Right ventricle myocardium inferior (tissue), 1 donor: ENCODE results near the gene ITPK1. TPM values are rescaled to one million over a fixed set of nuclear protein-coding genes. Genes with fewer than 3 reads are reported as not detected.

ENCODE experiments used
- ATAC-seq: fragments of 200-7000 bp; cut with Tn5 transposase; one replicate; pipeline ENCODE4 v1.9.1; 2020; ENCODE audit warnings: mild to moderate bottlenecking, moderate library complexity
- DNase-seq: peaks from one replicate; pipeline ENCODE4 v3.0.0; 2021; ENCODE audit errors: missing footprints
- intact Hi-C: fragments of 100-400 bp; cut with DNase I; formaldehyde crosslinking; loops from one replicate; pipeline ENCODE4 v1.11.0; 2022
- total RNA-seq: library from RNA; stranded (reverse); fragmentation: NEBNext Ultra II Directional; extraction: Animal tissue kit (Norgen Biotek cat#: 25700); gene quantifications from one replicate; pipeline ENCODE4 v1.2.1, GENCODE V29; 2021
- donor health status: DM: no; HTN: yes; CAD: no; lungs with severe emphysema.

The ITPK1 gene
- total RNA-seq, 1 donor from 2014 or later, result 123 TPM

DNA sequence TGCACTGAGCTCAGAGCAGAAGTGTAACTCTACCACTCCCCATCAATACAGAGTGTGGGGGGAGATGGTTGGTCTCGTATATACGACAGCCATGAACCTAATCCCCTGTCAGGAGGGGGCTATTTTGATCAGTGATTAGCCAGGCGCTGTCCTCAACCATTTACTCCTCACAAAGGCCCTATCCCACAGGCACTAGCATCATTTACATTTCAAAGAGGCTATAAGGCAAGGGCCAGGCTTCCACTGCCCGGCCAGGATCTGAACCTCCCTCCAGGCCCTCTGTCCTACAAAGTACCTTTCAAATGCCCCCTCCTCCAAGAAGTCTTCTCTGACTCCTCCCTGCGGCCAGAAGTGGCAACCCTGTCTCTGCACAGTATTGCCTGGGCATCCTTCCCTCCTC lies 74.7 kb downstream of the ITPK1 start:
- ATAC-seq (no peak), DNase-seq (no peak)

DNA sequence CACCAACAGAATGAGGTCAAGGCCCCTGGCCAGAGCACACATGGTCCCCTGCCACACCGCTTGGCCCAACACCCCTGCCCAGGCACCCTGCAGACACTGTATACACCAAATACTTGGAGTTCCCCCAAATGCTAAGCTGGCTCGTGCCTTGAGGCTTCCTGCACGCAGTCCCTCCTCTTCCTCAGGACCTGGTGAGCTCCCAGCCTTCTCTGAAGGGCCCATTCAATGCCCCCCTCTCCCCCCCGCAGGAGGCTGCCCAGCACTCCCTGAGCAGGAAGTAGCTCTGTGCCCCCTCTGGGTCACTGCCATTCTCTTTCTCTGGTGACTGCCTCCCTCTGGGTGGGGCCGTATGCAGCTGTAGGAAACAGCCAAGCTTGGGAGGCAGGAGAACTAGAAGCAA lies 75.3 kb downstream of the ITPK1 start:
- ATAC-seq, result peak; percentile 55
- intact Hi-C loops, result loop anchor here (5.0 kb wide), 2 partner anchors 33 to 48 kb away; no protein-coding TSS in a partner anchor
- DNase-seq, result no peak

More for the DNA sequence above, 74.7 kb downstream of the ITPK1 start:
- intact Hi-C loops, result loop anchor here (5.0 kb wide), 2 partner anchors 34 to 49 kb away; no protein-coding TSS in a partner anchor

DNA sequence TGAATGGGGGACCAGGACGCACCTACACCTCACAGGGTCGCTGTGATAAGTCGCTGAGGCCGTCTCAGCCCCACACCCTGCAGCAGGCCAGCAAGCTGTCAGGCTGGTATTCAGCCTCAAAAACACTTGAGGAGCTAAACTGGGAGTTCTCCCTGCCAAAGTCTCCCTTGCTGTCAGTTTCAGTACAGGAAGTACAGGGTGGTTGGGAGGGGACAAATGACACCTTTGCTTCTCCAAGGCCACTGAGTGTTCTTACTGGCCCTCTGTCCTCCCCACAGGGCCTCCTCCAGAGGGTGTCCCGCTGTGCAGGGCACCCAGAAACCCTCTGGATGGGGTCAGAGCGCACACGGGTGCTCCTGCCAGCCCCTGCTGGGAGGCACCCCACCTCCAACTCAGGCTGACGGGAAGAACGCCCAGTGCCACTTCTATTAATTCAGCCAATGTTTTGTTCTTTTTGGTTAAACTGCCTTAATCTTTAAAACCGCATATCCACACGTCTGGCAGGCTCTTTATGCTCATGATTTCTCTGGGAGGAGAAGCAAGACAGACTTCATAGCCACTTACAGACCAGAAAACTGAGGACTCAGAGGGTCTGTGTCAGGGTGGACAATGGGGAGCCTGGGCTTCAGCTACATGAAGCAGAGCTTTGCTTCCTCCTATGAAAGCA lies 75.9 kb downstream of the ITPK1 start:
- intact Hi-C loops, result loop anchor here (1.0 to 5.0 kb wide), 4 partner anchors 32 to 84 kb away; no protein-coding TSS in a partner anchor
- ATAC-seq (peak; percentile 64), DNase-seq (no peak)

DNA sequence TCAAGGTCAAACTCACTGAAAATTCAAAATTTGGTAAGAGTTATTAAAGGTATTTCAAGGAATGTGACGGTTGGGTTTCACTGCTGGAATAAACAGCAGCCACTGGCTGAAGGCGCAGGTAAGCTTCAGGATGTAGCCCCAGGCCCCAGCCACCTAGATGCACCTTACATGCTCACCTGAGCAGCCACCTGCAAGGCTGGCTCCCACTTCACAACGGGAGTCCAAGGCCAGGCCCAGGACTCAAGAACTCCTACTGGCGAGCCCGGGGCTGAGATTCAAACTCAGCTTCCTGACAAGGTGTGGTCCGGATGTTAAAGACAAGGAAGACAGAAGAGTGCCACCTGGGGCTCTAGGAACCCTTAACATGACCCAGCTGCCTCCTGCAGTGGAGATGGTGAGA lies 78.4 kb downstream of the ITPK1 start:
- ATAC-seq (no peak), DNase-seq (no peak)
- intact Hi-C loops, result loop anchor here (5.0 kb wide), 1 partner anchor 65 kb away; no protein-coding TSS in a partner anchor

DNA sequence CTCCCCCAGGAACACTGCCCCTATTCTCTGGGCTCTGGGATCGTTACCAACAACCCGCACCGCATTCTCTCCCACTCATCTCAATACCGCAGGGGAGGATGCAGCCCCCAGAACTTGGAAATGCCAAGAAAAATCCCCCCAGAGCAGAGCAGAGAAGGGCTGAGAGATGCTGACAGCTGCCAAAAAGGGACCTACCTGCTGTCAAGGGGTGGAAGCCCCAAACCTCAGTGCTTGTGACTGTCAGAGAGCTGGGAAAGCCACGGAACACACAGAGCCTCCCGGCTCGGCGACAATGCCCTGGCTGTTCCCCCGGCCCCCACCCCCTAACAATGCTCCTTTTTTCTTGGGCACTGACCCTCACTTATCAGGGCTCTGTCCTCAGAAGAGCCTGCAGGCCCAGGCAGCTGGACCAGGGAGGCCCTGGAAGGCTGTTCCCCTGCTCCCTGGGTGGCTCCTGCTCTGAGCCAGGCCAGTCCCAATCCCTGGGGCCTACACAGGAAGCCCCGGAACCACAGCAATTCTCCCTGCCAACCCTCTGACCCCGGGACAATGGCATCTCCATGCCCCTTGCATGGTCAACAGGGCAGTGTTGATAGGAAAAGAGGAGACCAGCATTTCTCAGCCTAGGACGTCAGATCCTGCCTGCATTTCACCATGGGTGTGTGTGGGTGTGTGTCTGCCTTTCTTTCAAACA lies 78.9 kb downstream of the ITPK1 start:
- intact Hi-C loops, result loop anchor here (5.0 kb wide), 1 partner anchor 64 kb away; no protein-coding TSS in a partner anchor
- ATAC-seq, result no peak

DNA sequence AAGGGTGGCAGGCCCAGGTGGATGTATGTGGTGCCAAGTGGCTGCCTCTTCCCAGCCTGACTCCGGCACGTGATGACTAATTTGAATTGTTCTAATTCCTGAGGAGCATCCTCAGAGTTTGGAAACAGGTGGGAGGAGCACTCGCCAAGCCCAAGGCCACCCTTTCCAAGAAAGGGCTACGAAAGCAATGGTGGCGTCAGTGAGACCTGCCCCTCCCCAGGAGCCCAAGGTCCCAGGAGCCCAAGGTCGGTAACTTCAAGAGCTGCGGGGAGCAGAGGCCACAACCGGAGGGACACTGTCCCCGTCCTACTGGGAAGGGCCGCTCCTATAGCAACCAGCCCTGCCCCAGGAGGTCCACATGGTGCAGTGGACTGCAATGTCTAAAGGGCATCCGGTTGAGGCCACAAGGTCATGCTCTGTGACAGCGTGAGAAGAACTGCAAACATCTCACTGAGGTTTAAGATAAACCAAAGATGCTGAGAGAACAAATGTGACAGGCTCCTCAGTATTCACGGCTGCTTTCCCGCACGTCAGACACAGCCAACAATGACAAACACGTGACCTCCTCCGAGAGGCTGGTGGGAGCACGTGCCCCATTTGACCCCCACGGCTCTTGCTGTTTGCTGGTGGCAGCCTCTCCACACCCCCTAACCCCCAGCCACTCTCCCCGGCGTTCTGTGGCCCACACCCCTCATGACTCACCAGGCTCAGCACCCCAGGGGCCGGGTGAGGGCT lies 79.6 kb downstream of the ITPK1 start:
- intact Hi-C loops, result loop anchor here (5.0 kb wide), 1 partner anchor 64 kb away; no protein-coding TSS in a partner anchor
- ATAC-seq (peak; percentile 11), DNase-seq (no peak)

More for the DNA sequence above, 78.9 kb downstream of the ITPK1 start:
- no peak for DNase-seq

DNA sequence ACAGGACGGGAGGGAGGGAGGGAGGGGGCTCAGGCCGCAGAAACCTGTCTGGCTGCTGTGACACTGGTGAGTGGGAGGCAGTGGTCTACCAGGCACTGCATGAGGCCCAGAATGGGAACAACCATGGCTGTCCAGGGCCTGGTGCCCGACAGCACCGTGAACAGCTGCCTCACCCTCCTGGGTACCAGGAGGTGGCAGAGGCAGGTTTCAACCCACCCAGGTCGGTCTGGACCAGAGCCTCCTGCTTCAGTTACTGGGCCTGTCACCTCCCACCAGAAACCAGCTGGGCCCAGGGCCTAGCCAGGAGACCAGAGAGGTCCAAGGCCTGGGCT lies 80.2 kb downstream of the ITPK1 start:
- DNase-seq (no peak), ATAC-seq (no peak)
- intact Hi-C loops, result loop anchor here (5.0 kb wide), 1 partner anchor 63 kb away; no protein-coding TSS in a partner anchor

DNA sequence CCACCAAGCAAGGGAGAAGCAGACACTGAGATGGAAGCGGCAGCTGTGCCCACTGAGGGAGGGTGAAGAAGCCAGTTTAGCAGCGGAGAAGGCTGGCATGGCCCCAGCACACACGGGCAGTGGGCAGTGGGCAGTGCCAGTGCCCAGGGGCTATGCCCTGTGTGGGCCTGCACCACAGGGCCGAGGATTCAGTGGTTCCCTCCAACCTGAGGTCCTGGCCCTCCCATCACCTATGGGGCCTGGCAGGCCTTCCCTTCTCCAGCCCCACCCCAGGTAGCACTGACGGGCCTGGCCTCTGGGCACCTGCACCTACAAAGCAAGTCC lies 81.1 kb downstream of the ITPK1 start:
- intact Hi-C loops, result no loop called here
- no peak for ATAC-seq
- DNase-seq, result peak; percentile 51

DNA sequence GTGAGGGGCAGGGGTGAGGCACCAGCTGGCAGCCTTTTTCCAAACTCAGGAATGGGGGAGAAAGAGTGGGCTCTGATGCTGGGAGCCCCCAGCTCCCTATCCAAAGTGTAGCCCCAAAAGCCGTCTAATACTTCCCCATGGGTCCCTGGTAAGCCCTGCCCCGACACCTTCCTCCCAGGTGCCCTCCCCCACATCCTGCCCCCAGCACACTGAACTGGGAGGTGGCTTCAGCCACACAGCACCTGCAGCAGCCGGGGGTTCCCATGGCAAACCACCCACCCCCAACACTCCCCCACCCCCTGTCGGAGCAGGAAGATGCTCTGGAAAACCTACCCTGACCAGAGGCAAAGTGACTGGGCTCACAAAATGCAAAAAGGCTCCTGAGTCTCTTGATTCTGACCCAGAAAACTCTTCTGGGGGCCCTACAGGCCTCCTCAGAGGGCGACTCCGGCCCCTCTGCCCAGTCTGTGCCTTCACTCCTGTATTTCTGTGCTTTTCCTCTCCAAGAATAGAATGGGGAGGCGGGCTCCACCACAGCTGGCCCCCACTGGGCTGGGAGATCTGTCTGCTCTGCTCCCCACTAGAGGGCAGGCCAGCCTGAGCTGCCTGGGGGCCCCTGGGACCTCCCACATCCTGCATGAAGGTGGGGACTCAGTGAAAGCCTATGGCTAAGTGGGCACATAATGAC lies 81.6 kb downstream of the ITPK1 start:
- intact Hi-C loops, result no loop called here
- ATAC-seq (peak; percentile 23), DNase-seq (peak; percentile 73)

DNA sequence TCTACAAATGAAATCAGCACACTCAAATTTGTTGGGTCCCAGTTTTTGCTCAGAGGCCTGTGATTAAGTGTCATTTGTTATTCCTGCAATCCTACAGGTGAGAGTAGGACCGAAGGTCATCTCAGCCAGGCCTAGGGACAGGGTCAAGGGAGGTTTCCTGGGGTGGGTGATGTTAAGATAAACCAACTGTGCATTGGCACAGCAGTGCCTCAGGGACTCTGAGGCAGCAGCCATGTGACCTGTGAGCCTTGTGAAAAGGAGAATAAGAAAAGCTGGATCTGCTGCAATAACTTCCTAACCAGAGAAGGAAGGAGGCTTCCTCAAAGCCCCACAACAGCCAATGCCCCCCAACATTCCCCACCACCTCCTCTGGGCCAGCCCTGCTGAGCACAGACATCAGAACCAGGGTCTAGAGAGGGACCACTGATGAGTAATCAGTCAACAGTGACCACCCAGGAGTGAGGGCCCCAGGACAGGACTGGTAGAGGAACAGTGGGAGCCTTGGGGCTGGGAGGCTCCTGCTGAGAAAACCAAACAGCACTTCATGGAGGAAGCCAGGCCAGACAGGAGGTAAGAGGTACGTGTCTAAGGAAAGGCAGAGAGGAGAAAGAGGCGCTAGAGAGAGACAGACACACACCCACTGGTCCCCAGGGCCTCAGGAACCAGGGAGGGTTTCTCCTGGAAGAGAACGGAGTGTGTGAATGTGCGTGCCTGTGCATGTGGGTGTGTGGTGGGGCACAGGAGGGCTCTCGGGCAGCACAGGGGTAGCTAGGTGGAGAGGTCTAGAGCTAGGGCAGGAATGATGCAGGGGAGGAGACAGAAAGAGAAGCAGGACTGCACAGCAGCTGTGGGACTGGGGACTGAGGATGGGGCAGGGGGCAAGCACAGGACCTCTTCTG lies 82.4 kb downstream of the ITPK1 start:
- peak; percentile 17 for DNase-seq
- ATAC-seq, result no peak
- intact Hi-C loops, result no loop called here

DNA sequence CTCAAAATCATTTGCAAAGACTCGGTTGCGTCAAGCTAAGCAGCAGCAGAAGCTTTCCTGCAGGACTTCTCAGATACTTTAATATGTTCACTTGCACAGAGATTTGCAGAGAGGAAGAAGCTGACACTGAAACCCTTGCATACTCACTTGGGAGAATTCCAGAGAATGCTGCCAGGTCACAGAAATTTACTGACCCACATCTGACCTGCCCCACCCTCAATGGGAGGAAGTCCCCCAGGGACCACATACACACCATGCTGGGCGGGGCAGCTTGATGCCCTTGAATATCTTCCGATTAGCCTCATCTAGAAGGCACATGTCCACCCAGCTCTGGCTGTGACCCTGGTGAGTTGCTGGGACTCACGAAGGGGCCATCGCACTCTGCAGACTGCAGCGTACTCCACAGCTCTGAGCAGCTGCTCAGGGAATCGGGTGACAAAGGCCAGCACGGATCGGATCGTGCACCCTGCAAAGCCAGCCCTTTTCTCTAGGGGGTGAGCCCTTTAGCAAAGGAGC lies 83.2 kb downstream of the ITPK1 start:
- DNase-seq (peak; percentile 68), ATAC-seq (peak; percentile 30)
- intact Hi-C loops, result no loop called here

DNA sequence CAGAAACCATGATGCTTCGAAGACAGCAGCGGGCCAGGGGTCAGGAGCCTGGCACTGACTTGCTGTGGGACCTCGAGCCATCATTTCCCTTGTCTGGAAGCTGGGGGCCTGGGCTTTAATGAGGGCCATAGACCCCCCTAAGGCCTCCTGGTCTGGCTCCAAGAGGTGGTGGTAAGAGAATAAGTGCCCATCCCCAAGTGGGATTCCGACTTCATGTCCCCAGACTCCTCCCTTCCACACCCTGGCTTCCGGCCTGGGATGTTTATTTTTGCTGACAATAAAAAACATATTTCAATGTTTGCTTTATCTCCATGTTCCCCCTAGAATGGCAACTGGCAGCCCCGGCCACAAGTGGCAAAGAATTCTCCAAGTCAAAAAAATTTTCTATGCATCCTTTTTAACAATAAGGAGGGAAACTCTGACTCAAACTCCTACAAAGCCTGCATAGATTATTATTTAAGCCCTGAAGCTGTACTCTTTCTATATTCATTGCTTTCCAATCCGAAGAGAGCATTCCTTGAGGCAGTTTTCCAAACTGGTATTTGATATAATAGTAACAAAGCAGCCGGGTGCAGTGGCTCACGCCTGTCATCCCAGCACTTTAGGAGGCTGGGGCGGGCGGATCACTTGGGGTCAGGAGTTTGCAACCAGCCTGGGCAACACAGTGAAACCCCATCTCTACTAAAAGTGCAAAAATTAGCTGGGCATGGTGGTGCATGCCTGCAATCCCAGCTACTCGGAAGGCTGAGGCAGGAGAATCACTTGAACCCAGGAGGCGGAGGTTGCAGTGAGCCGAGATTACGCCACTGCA lies 84.0 kb downstream of the ITPK1 start:
- intact Hi-C loops, result no loop called here
- DNase-seq (peak; percentile 60), ATAC-seq (no peak)

DNA sequence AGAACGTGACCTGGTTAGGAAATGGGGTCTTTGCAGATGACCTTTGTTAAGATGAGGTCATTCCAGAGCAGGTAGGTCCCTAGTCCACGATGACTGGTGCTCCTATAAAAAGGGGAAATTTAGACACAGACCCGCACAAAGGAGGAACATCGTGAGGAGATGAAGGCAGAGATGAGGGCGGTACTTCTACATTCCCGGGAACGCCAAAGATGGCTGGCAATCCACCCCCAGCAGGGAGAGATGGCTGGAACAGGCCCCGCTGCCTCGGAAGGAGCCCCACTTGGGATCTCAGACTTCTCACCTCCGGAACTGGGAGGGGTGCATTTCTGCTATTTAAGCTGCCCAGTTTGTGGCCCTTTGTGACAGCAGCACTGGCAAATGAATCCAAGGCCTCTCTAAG lies 85.0 kb downstream of the ITPK1 start:
- no peak for DNase-seq
- intact Hi-C loops, result no loop called here
- no peak for ATAC-seq

DNA sequence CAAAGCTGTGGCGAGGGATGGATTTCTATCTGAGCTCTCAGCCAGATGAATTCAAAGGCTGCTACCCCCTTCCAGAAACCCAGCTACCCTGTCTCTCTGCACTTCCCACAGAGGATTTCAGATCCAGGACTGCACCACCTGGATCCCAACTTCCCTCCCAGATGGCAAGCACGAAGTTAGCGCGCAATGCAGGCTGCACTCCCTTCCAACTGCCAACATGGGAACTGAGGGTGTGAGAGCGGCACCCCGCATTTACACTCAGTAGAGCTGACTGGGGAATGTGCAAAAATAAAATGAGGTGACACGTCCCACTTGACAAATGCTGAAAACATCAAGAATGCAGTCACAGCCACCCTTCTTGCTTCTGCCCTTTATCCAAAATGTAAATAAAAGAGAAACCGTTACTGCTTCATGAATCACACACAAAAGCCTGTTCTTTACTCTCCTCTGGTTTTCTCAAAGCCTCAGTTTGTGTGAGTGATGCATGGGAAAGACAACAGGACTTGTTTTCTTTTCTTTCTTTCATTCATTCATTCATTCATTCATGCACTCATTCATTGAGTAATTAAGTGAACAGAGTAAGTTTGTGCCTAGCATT lies 85.7 kb downstream of the ITPK1 start:
- ATAC-seq (no peak), DNase-seq (no peak)
- intact Hi-C loops, result no loop called here

DNA sequence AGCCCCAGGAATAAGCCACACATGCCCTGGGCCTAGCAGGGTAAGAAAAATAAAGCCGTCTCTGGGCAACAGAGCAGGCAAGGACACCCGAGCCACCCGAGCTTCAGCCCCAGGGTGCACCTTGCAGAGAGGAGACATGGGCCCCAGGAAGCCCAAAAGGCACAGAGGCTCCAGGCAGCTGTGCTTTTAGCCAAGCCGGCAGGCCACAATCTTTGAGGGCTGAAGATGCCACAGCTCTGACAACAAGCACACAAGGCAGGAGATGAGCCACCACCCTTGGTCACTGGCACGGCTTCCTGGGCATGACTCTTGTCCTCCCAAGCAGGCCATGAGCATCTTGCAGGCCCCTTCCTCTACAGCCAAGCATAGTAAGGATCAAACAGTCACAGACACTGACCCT lies 86.3 kb downstream of the ITPK1 start:
- no peak for DNase-seq
- intact Hi-C loops, result no loop called here
- no peak for ATAC-seq

DNA sequence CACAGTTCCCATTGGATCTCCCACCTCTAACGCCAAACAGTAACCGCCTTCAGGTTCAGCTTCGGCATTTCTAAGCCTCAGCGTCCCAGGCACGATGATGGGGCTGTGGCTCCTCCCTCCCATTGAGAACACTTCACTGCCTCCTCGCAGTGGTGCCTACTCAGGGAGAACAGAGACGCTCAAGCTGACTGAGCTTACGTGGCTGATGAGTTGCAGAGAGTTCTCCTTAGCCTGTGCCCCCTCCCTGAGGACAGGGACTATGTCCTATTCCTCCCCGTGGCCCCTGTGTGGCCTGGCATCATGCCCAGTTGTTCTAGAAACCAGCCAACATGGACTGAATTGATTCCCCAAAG lies 87.0 kb downstream of the ITPK1 start:
- DNase-seq, result no peak
- no peak for ATAC-seq
- intact Hi-C loops, result no loop called here
